Measurements from ENCODE around the gene CFAP92. TPM values are rescaled to one million over a fixed set of nuclear protein-coding genes. Genes with fewer than 3 reads are reported as not detected.

CFAP92 gene
- total and polyA plus RNA-seq, 2 donors (not counting 1 experiment from before 2014, with no cell fraction given) = not detected

DNA sequence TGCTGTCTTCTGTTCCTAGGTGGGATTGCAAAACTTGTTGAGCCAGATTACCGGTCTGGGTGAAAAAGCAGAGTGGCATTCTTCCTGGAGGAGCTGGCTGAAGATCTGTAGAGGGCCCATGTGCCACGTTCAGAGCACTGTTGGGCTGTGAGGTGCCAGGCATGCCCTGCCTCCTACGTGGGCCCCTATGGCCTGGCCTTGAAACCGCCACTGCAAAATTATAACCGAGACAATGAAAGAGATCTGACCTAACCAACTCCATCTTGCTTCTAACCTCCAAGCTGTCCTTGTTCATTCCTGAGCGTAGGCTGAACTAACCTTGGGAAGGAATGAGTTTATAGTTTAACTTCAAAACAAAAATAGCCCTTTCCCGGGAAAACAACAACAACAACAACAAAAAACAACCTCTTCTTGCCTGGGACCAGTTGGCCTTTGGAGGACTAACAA lies 115.8 kb downstream of the CFAP92 start:
- ChIA-PET CTCF (interaction anchor here (0.6 to 3.6 kb wide), 6 partner anchors 11 to 1870 kb away, joined by 3 to 9 read pairs (median 4); no protein-coding TSS in a partner anchor), POLR2A (interaction anchor here (1.6 to 1.7 kb wide), 2 partner anchors 152 to 198 kb away, joined by 3 to 13 read pairs; partner anchors contain the start of gene RAB7A)
- peaks cover 24 to 31% of the 10 kb centered on the region in 2 donors for H3K4me1 ChIP-seq (ENCODE audit: control insufficient read depth in 2 of 2, insufficient read depth in 2 of 2, low read length in 2 of 2)
- TF ChIP-seq EZH2 (IDR thresholded peaks at IDR 0.05; ENCODE audit: borderline replicate concordance, insufficient read depth, low read depth, low read length, poor library complexity, severe bottlenecking) = no peak
- TF ChIP-seq, protein P1, sequence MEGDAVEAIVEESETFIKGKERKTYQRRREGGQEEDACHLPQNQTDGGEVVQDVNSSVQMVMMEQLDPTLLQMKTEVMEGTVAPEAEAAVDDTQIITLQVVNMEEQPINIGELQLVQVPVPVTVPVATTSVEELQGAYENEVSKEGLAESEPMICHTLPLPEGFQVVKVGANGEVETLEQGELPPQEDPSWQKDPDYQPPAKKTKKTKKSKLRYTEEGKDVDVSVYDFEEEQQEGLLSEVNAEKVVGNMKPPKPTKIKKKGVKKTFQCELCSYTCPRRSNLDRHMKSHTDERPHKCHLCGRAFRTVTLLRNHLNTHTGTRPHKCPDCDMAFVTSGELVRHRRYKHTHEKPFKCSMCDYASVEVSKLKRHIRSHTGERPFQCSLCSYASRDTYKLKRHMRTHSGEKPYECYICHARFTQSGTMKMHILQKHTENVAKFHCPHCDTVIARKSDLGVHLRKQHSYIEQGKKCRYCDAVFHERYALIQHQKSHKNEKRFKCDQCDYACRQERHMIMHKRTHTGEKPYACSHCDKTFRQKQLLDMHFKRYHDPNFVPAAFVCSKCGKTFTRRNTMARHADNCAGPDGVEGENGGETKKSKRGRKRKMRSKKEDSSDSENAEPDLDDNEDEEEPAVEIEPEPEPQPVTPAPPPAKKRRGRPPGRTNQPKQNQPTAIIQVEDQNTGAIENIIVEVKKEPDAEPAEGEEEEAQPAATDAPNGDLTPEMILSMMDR (IDR thresholded peaks at IDR 0.05) = no peak
- H3K36me3 ChIP-seq (replicated peaks in 1 of 2; ENCODE audit: control extremely low read depth in 1 of 2, control insufficient read depth in 1 of 2, extremely low read depth in 1 of 2, insufficient read depth in 2 of 2, low read length in 1 of 2) = peaks cover 0 to 12% of the 10 kb centered on the region in 2 experiments
- intact Hi-C loops (cut with micrococcal nuclease) = loop anchor here (2.0 to 5.0 kb wide), 3 partner anchors 73 to 825 kb away; partner anchors contain the start of genes CNBP and SEC61A1
- H3K79me2 ChIP-seq (ENCODE audit: control insufficient read depth, insufficient read depth, low read length) = peaks cover 51% of the 10 kb centered on the region
- no peaks in the 10 kb centered on the region for H3K27me3 ChIP-seq (replicated peaks in 1 of 4; ENCODE audit: control extremely low read depth in 1 of 4, control insufficient read depth in 3 of 4, insufficient read depth in 4 of 4, low read length in 3 of 4)
- peak overlapping the region; percentile 96 for H2AFZ ChIP-seq (ENCODE audit: insufficient read depth, low read depth, low read length, poor library complexity, severe bottlenecking)
- H3K4me1 Mint-ChIP-seq = peaks cover 52% of the 10 kb centered on the region
- peak overlapping the region; percentile 99 for H3K9ac ChIP-seq (ENCODE audit: low read length)
- DNase-seq (no peak), ATAC-seq (ENCODE audit: low read depth) (no peak)
- no peaks in the 10 kb centered on the region for H3K9me3 ChIP-seq (ENCODE audit: control extremely low read depth in 1 of 3, control insufficient read depth in 2 of 3, insufficient read depth in 1 of 3, low read length in 2 of 3)
- H3K27me3 Mint-ChIP-seq = peaks cover 4% of the 10 kb centered on the region
- H3K4me3 Mint-ChIP-seq = peak overlapping the region; percentile 95
- peak overlapping the region in 3 of 5 experiments; percentile 86 to 97 (median 88) for H3K4me3 ChIP-seq (ENCODE audit: control extremely low read depth in 1 of 5, extremely low read depth in 1 of 5, insufficient read depth in 1 of 5, low read depth in 2 of 5, low read length in 4 of 5)
- H3K9me3 Mint-ChIP-seq (ENCODE audit: insufficient read depth) = no peaks in the 10 kb centered on the region
- 92% methylated on average over 5 of the region's 7 CpGs for WGBS (ENCODE audit: insufficient coverage)
- peak overlapping the region; percentile 93 to 98 for H3K27ac ChIP-seq (ENCODE audit: low read length in 2 of 2)
- H3K27ac Mint-ChIP-seq = peak overlapping the region; percentile 95
- no peaks in the 10 kb centered on the region for H4K20me1 ChIP-seq (ENCODE audit: control insufficient read depth, insufficient read depth, low read length, poor library complexity, severe bottlenecking)
- peak overlapping the region; percentile 84 for H3K4me2 ChIP-seq (replicated peaks; ENCODE audit: low read depth, low read length, poor library complexity, severe bottlenecking)

DNA sequence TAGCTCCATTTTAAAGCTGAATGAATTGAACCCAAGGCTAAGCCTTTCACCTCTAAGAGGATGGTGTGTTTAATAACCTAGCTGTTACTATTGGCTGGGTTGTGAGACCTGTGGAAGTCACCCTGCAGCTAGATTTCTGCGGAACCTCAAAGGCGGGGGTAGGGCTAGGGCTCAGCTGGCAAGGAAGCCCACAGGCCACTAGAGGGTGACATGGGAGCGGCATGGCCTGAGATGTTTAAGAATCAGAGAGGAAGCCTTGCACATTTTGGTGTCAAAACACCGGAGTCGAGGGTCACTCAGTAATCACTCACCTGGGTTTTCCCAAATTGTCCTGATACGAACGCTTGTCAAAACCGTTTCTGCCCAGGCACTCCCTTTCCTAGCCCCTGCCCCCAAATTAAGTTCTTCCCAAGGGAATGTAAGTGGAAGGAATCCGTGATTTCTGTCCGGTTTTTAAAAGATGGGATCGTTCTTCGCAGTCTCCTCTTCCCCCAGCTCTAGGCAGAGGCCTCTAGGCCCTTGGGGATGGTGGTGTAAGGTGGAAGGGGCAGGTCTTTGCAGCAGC lies 118.2 kb downstream of the CFAP92 start:
- Histone ChIP-seq H3K4me2 (replicated peaks; ENCODE audit: low read depth, low read length, poor library complexity, severe bottlenecking) (no peak overlapping the region), H3K79me2 (ENCODE audit: control insufficient read depth, insufficient read depth, low read length) (peaks cover 27% of the 10 kb centered on the region), H3K9me3 (ENCODE audit: control extremely low read depth in 1 of 3, control insufficient read depth in 2 of 3, insufficient read depth in 1 of 3, low read length in 2 of 3) (no peaks in the 10 kb centered on the region), H4K20me1 (ENCODE audit: control insufficient read depth, insufficient read depth, low read length, poor library complexity, severe bottlenecking) (no peaks in the 10 kb centered on the region), H2AFZ (ENCODE audit: insufficient read depth, low read depth, low read length, poor library complexity, severe bottlenecking) (no peak overlapping the region), H3K27ac (ENCODE audit: low read length in 2 of 2) (no peak overlapping the region), H3K36me3 (replicated peaks in 1 of 2; ENCODE audit: control extremely low read depth in 1 of 2, control insufficient read depth in 1 of 2, extremely low read depth in 1 of 2, insufficient read depth in 2 of 2, low read length in 1 of 2) (no peaks in the 10 kb centered on the region), H3K9ac (ENCODE audit: low read length) (no peak overlapping the region), H3K4me3 (ENCODE audit: control extremely low read depth in 1 of 5, extremely low read depth in 1 of 5, insufficient read depth in 1 of 5, low read depth in 2 of 5, low read length in 4 of 5) (no peak overlapping the region), H3K4me1 (ENCODE audit: control insufficient read depth in 2 of 2, insufficient read depth in 2 of 2, low read length in 2 of 2) (peaks cover 17 to 23% of the 10 kb centered on the region in 2 donors), H3K27me3 (replicated peaks in 1 of 4; ENCODE audit: control extremely low read depth in 1 of 4, control insufficient read depth in 3 of 4, insufficient read depth in 4 of 4, low read length in 3 of 4) (no peaks in the 10 kb centered on the region)
- ATAC-seq (ENCODE audit: low read depth) = no peak
- 40% methylated on average over 9 of the region's 12 CpGs for WGBS (ENCODE audit: insufficient coverage)
- peaks cover 4% of the 10 kb centered on the region for H3K27me3 Mint-ChIP-seq
- no peak overlapping the region for H3K4me3 Mint-ChIP-seq
- no peak overlapping the region for H3K27ac Mint-ChIP-seq
- ChIA-PET POLR2A (no interaction called here), CTCF (interaction anchor here (0.7 to 1.9 kb wide), 2 partner anchors 195 to 222 kb away, joined by 3 to 5 read pairs; no protein-coding TSS in a partner anchor)
- peaks cover 33% of the 10 kb centered on the region for H3K4me1 Mint-ChIP-seq
- no peak for TF ChIP-seq EZH2 (IDR thresholded peaks at IDR 0.05; ENCODE audit: borderline replicate concordance, insufficient read depth, low read depth, low read length, poor library complexity, severe bottlenecking)
- TF ChIP-seq, protein P1 (IDR thresholded peaks at IDR 0.05) = peak; percentile 25
- intact Hi-C loops (cut with micrococcal nuclease) = loop anchor here (5.0 kb wide), 1 partner anchor 307 kb away; the partner anchor contains the start of gene CNBP
- no peaks in the 10 kb centered on the region for H3K9me3 Mint-ChIP-seq (ENCODE audit: insufficient read depth)
- peak; percentile 48 for DNase-seq

Measured in B cell (primary cell).